ENCODE results near the gene ISCU. TPM values are rescaled to one million over a fixed set of nuclear protein-coding genes. Genes with fewer than 3 reads are reported as not detected.
A peak's percentile ranks its signal among the peaks of the same experiment; 100 is the strongest.

Gene ISCU
- total and polyA plus RNA-seq, 2 of the 8 experiments (the other 6 are each of a cell fraction or from before 2014, with no cell fraction given): 72.1 to 78.1 TPM

GRCh38 chr12:108615918-108616317 is 53.5 kb downstream of the ISCU start:
- no peak overlapping the region for H2BK120ac ChIP-seq (replicated peaks; ENCODE audit: low read depth, low read length)
- no peaks in the 10 kb centered on the region for H3K9me3 ChIP-seq (ENCODE audit: insufficient read depth in 2 of 2, low read depth in 1 of 2, low read length in 1 of 2)
- no peak overlapping the region for H4K8ac ChIP-seq (ENCODE audit: extremely low read depth, insufficient read depth, low read length)
- WGBS, 2 experiments (ENCODE audit: extremely low coverage in 1 of 2, insufficient coverage in 1 of 2, insufficient read length in 1 of 2, insufficient replicate concordance in 2 of 2, low coverage in 1 of 2, low lambda C conversion rate in 2 of 2, missing lambda C conversion rate in 1 of 2): 100% methylated on average over 1 of the region's 1 CpG; no CpG with 5 or more reads in 1 of the 2 experiments
- H3K79me2 ChIP-seq (ENCODE audit: control insufficient read depth in 1 of 2, insufficient read depth in 2 of 2, low read length in 2 of 2): no peaks in the 10 kb centered on the region
- H3K36me3 ChIP-seq (ENCODE audit: control insufficient read depth in 2 of 4, insufficient read depth in 4 of 4, low read length in 3 of 4): no peaks in the 10 kb centered on the region
- TF ChIP-seq RBBP5 (IDR thresholded peaks at IDR 0.05; ENCODE audit: borderline replicate concordance, low read depth, low read length) (no peak), KDM1A (IDR thresholded peaks at IDR 0.05; ENCODE audit: borderline replicate concordance, low read length) (peak; percentile 64; the same call in 1 of the 2 replicates)
- no peaks in the 10 kb centered on the region for H3K23me2 ChIP-seq (ENCODE audit: low read depth, low read length)
- H3K56ac ChIP-seq (replicated peaks; ENCODE audit: insufficient read length, low read depth, low read length): no peak overlapping the region
- H2BK12ac ChIP-seq (ENCODE audit: low read depth, low read length): no peak overlapping the region
- 0 out of 2 replicates have a peak overlapping the region, but pooled peaks have one; percentile 62 for H2BK15ac ChIP-seq (ENCODE audit: low read length)
- no peak overlapping the region for H2BK20ac ChIP-seq (ENCODE audit: low read length)
- DNase-seq (ENCODE audit: low read depth in 1 of 2, low spot score in 2 of 2): no peak
- H2AK5ac ChIP-seq (ENCODE audit: low read depth, low read length): peak overlapping the region; percentile 32; the same call in 1 of the 2 replicates
- H3K4me1 ChIP-seq (replicated peaks in 1 of 4; ENCODE audit: control insufficient read depth in 3 of 4, insufficient read depth in 4 of 4, low read length in 3 of 4): peaks cover 0 to 6% (median 4%) of the 10 kb centered on the region in 4 experiments; a peak in 4 of 7 replicates
- no peak overlapping the region for H3K9ac ChIP-seq (replicated peaks in 1 of 4; ENCODE audit: extremely low read depth in 1 of 4, low read depth in 3 of 4, low read length in 3 of 4)
- no peak overlapping the region for H3K14ac ChIP-seq (ENCODE audit: insufficient read length)
- no peak overlapping the region for H2AFZ ChIP-seq (ENCODE audit: low read length)
- CTCF ChIA-PET (ENCODE audit: partially characterized antibody): interaction anchor here (1.4 to 22.5 kb wide), 9 partner anchors 10 to 186 kb away, joined by 3 to 523 read pairs (median 16); partner anchors contain the start of genes ISCU, SART3 and SELPLG
- H3K27ac ChIP-seq (ENCODE audit: low read depth, low read length): no peak overlapping the region
- no peak overlapping the region for H3K23ac ChIP-seq (ENCODE audit: insufficient read length)
- no peak overlapping the region for H3K4ac ChIP-seq (replicated peaks; ENCODE audit: insufficient read length, low read depth, low read length)
- H3K79me1 ChIP-seq (ENCODE audit: low read depth, low read length): no peaks in the 10 kb centered on the region
- H3K4me3 ChIP-seq (ENCODE audit: extremely low read depth in 1 of 4, insufficient read depth in 2 of 4, low read depth in 3 of 4, low read length in 4 of 4): no peak overlapping the region
- H4K91ac ChIP-seq (replicated peaks; ENCODE audit: insufficient read length, low read length): no peak overlapping the region
- H4K20me1 ChIP-seq (replicated peaks in 1 of 2; ENCODE audit: control insufficient read depth in 1 of 2, insufficient read depth in 2 of 2, low read length in 2 of 2): no peaks in the 10 kb centered on the region
- POLR2A ChIA-PET (ENCODE audit: partially characterized antibody): interaction anchor here (1.6 to 2.7 kb wide), 4 partner anchors 19 to 55 kb away, joined by 3 to 12 read pairs (median 4); partner anchors contain the start of gene SART3
- no peak overlapping the region for H2BK5ac ChIP-seq (ENCODE audit: low read depth, low read length)
- H3K18ac ChIP-seq (ENCODE audit: extremely low read depth, low read length): no peak overlapping the region
- H4K5ac ChIP-seq (ENCODE audit: insufficient read length, low read depth, low read length): no peak overlapping the region
- no peak overlapping the region for H3K4me2 ChIP-seq (ENCODE audit: insufficient read depth in 1 of 2, low read depth in 2 of 2, low read length in 2 of 2)
- FAIRE-seq: no peak
- no peaks in the 10 kb centered on the region for H3K27me3 ChIP-seq (replicated peaks in 1 of 4; ENCODE audit: control insufficient read depth in 3 of 4, extremely low read depth in 1 of 4, insufficient read depth in 3 of 4, low read length in 3 of 4)

Data from H1 (cell line).